Endothelial cell of umbilical vein (primary cell): ENCODE results near the gene SPINK6.

Source experiments
- EZH2 ChIP-seq: IDR thresholded peaks from 2 replicates; pipeline ENCODE4 v1.6.1; 2012; ENCODE audit warnings: borderline replicate concordance, low read depth, mild to moderate bottlenecking, moderate library complexity, low read length, inconsistent platforms; ENCODE audit not compliant: severe bottlenecking
- POLR2A ChIP-seq: IDR thresholded peaks from 2 replicates; pipeline ENCODE4 v1.6.1; 2012; ENCODE audit warnings: low read depth, mild to moderate bottlenecking, control low read depth, low read length
- TF ChIP-seq, protein P1 (sequence below), 2 donors: IDR thresholded peaks; 1 replicate in 1 of 2; 2 replicates in 1 of 2; pipeline ENCODE4 v1.5.1; 2011; ENCODE audit warnings: low read length in 2 of 2, mild to moderate bottlenecking in 2 of 2, moderate library complexity in 2 of 2, control low read depth in 1 of 2, inconsistent platforms in 1 of 2, low read depth in 1 of 2; ENCODE audit not compliant: insufficient read depth in 1 of 2; ENCODE audit errors: extremely low read depth in 1 of 2

DNA sequence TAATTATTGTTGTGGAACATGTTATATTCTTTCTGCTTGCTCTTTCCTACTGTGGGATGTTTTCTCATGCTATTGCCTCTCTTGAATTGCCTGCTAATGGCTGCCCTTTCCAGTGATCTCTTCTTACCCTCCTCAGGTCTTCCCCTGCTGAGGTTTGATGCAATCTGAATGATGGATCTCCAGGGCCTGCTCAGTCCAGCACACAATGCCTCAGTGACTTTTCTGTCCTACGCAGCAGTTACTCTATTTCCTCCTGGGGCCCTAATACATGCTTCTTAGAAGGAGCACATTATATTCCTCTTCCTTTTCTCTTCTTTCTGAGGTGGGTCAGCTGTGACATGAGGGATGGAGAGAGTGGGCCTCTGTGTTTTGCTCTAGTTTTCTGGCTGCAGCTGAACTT, 34.6 kb upstream of the SPINK6 start, which contains the start of gene SPINK14:
- TF ChIP-seq, protein P1, sequence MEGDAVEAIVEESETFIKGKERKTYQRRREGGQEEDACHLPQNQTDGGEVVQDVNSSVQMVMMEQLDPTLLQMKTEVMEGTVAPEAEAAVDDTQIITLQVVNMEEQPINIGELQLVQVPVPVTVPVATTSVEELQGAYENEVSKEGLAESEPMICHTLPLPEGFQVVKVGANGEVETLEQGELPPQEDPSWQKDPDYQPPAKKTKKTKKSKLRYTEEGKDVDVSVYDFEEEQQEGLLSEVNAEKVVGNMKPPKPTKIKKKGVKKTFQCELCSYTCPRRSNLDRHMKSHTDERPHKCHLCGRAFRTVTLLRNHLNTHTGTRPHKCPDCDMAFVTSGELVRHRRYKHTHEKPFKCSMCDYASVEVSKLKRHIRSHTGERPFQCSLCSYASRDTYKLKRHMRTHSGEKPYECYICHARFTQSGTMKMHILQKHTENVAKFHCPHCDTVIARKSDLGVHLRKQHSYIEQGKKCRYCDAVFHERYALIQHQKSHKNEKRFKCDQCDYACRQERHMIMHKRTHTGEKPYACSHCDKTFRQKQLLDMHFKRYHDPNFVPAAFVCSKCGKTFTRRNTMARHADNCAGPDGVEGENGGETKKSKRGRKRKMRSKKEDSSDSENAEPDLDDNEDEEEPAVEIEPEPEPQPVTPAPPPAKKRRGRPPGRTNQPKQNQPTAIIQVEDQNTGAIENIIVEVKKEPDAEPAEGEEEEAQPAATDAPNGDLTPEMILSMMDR (IDR thresholded peaks at IDR 0.05; ENCODE audit: extremely low read depth in 1 of 2, insufficient read depth in 1 of 2, low read depth in 1 of 2, low read length in 2 of 2): no peak
- TF ChIP-seq EZH2 (no peak), POLR2A (no peak)
